Retinal pigment epithelial cell (primary cell): ENCODE data around the gene GCNT4.

Experiments
- DNase-seq: peaks from one replicate; pipeline ENCODE4 v3.0.0-alpha.2; 2010; ENCODE audit warnings: low read depth
- H3K4me3 ChIP-seq: 2 replicates; pipeline ENCODE4 v1.5.1; 2011; ENCODE audit warnings: mild to moderate bottlenecking, low read length, control low read depth, moderate library complexity
- CTCF ChIP-seq: conservative IDR thresholded peaks from 2 replicates; pipeline ENCODE4 v1.5.1; 2011; ENCODE audit warnings: low read depth, low read length, control low read depth, inconsistent platforms

Gene GCNT4

GRCh38 chr5:75044406-75044805 is 8.0 kb downstream of the GCNT4 start:
- H3K4me3 ChIP-seq: no peak overlapping the region
- no peak for TF ChIP-seq CTCF
- no peak for DNase-seq

GRCh38 chr5:75043633-75044264 is 8.6 kb downstream of the GCNT4 start:
- no peak overlapping the region for H3K4me3 ChIP-seq
- TF ChIP-seq CTCF: no peak
- no peak for DNase-seq

GRCh38 chr5:75042522-75042921 is 9.8 kb downstream of the GCNT4 start:
- no peak for DNase-seq
- TF ChIP-seq CTCF: no peak
- H3K4me3 ChIP-seq: no peak overlapping the region

- no peak overlapping the region for H3K4me3 ChIP-seq
- DNase-seq: no peak
- no peak for TF ChIP-seq CTCF
Measured at GRCh38 chr5:75040973-75041372, 11.4 kb downstream of the GCNT4 start.

- H3K4me3 ChIP-seq: no peak overlapping the region
- no peak for TF ChIP-seq CTCF
- DNase-seq: no peak
Measured at GRCh38 chr5:75037106-75037505, 15.3 kb downstream of the GCNT4 start.

- H3K4me3 ChIP-seq: no peak overlapping the region
- DNase-seq: no peak
- no peak for TF ChIP-seq CTCF
Measured at GRCh38 chr5:75034137-75034739, 18.1 kb downstream of the GCNT4 start.

- no peak for TF ChIP-seq CTCF
- DNase-seq: no peak
Measured at GRCh38 chr5:75031366-75031765, 21.0 kb downstream of the GCNT4 start.

More at GRCh38 chr5:75031366-75031765, 21.0 kb downstream of the GCNT4 start:
- H3K4me3 ChIP-seq: no peak overlapping the region
